ENCODE data around the gene SYNDIG1L. TPM values are rescaled to one million over a fixed set of nuclear protein-coding genes. Genes with fewer than 3 reads are reported as not detected.

The SYNDIG1L gene
- total RNA-seq, 1 experiment from 2014 or later: 0.29 TPM

GRCh38 chr14:74414403-74415114 lies 11.5 kb downstream of the SYNDIG1L start:
- H3K4me1 Mint-ChIP-seq (ENCODE audit: low read depth, unreplicated experiment): no peaks in the 10 kb centered on the region
- H3K36me3 ChIP-seq (ENCODE audit: control insufficient read depth, insufficient read depth, low read length): no peaks in the 10 kb centered on the region
- no peaks in the 10 kb centered on the region for H3K9me3 Mint-ChIP-seq (ENCODE audit: unreplicated experiment)
- H3K4me1 ChIP-seq: no peaks in the 10 kb centered on the region; the same call in 1 of the 2 replicates
- CTCF ChIA-PET: no interaction called here
- no peak for TF ChIP-seq CTCF (IDR thresholded peaks at IDR 0.05; ENCODE audit: insufficient read depth in 1 of 2, low read depth in 1 of 2, low read length in 1 of 2, severe bottlenecking in 1 of 2, unreplicated experiment in 1 of 2)
- no peaks in the 10 kb centered on the region for H3K27me3 ChIP-seq (replicated peaks; ENCODE audit: control insufficient read depth, insufficient read depth, low read length)
- H3K36me3 Mint-ChIP-seq (ENCODE audit: insufficient read depth, unreplicated experiment): no peaks in the 10 kb centered on the region
- H3K4me3 ChIP-seq (ENCODE audit: low read depth, low read length): no peak overlapping the region
- POLR2A ChIA-PET: no interaction called here
- intact Hi-C loops (cut with micrococcal nuclease; ENCODE audit: unreplicated experiment): no loop called here
- no peak for DNase-seq
- BruUV-seq (replicated peaks): no TSS peak
- no peaks in the 10 kb centered on the region for H3K27me3 Mint-ChIP-seq (ENCODE audit: insufficient read depth, unreplicated experiment)
- H3K4me3 Mint-ChIP-seq (ENCODE audit: unreplicated experiment): no peak overlapping the region
- H3K27ac Mint-ChIP-seq (ENCODE audit: unreplicated experiment): no peak overlapping the region
- H3K9me3 ChIP-seq: no peaks in the 10 kb centered on the region

GRCh38 chr14:74413627-74414026 lies 12.4 kb downstream of the SYNDIG1L start:
- no peak for DNase-seq
- Mint-ChIP-seq H3K36me3 (ENCODE audit: insufficient read depth, unreplicated experiment) (no peaks in the 10 kb centered on the region), H3K4me3 (ENCODE audit: unreplicated experiment) (no peak overlapping the region), H3K9me3 (ENCODE audit: unreplicated experiment) (no peaks in the 10 kb centered on the region), H3K27ac (ENCODE audit: unreplicated experiment) (no peak overlapping the region), H3K4me1 (ENCODE audit: low read depth, unreplicated experiment) (no peaks in the 10 kb centered on the region), H3K27me3 (ENCODE audit: insufficient read depth, unreplicated experiment) (no peaks in the 10 kb centered on the region)
- BruUV-seq (replicated peaks): no TSS peak
- ChIA-PET CTCF (no interaction called here), POLR2A (no interaction called here)
- no peak for TF ChIP-seq CTCF (IDR thresholded peaks at IDR 0.05; ENCODE audit: insufficient read depth in 1 of 2, low read depth in 1 of 2, low read length in 1 of 2, severe bottlenecking in 1 of 2, unreplicated experiment in 1 of 2)
- no peak overlapping the region for H3K4me3 ChIP-seq (ENCODE audit: low read depth, low read length)
- no peaks in the 10 kb centered on the region for H3K9me3 ChIP-seq
- no peaks in the 10 kb centered on the region for H3K27me3 ChIP-seq (replicated peaks; ENCODE audit: control insufficient read depth, insufficient read depth, low read length)
- no peaks in the 10 kb centered on the region; the same call in 1 of the 2 replicates for H3K4me1 ChIP-seq
- intact Hi-C loops (cut with micrococcal nuclease; ENCODE audit: unreplicated experiment): no loop called here
- no peaks in the 10 kb centered on the region for H3K36me3 ChIP-seq (ENCODE audit: control insufficient read depth, insufficient read depth, low read length)

GRCh38 chr14:74412753-74413152 lies 13.3 kb downstream of the SYNDIG1L start:
- ChIA-PET CTCF (no interaction called here), POLR2A (no interaction called here)
- H3K36me3 Mint-ChIP-seq (ENCODE audit: insufficient read depth, unreplicated experiment): no peaks in the 10 kb centered on the region
- no TSS peak for BruUV-seq (replicated peaks)
- Histone ChIP-seq H3K9me3 (no peaks in the 10 kb centered on the region), H3K4me1 (no peaks in the 10 kb centered on the region), H3K4me3 (ENCODE audit: low read depth, low read length) (no peak overlapping the region), H3K27me3 (replicated peaks; ENCODE audit: control insufficient read depth, insufficient read depth, low read length) (no peaks in the 10 kb centered on the region), H3K36me3 (ENCODE audit: control insufficient read depth, insufficient read depth, low read length) (no peaks in the 10 kb centered on the region)
- intact Hi-C loops (cut with micrococcal nuclease; ENCODE audit: unreplicated experiment): no loop called here
- DNase-seq: no peak
- no peak for TF ChIP-seq CTCF (IDR thresholded peaks at IDR 0.05; ENCODE audit: insufficient read depth in 1 of 2, low read depth in 1 of 2, low read length in 1 of 2, severe bottlenecking in 1 of 2, unreplicated experiment in 1 of 2)
- no peaks in the 10 kb centered on the region for H3K9me3 Mint-ChIP-seq (ENCODE audit: unreplicated experiment)
- H3K4me1 Mint-ChIP-seq (ENCODE audit: low read depth, unreplicated experiment): no peaks in the 10 kb centered on the region
- no peak overlapping the region for H3K27ac Mint-ChIP-seq (ENCODE audit: unreplicated experiment)
- no peaks in the 10 kb centered on the region for H3K27me3 Mint-ChIP-seq (ENCODE audit: insufficient read depth, unreplicated experiment)
- no peak overlapping the region for H3K4me3 Mint-ChIP-seq (ENCODE audit: unreplicated experiment)

Measured in Caco-2 (cell line).